Stimulated activated memory B cell treated with anti-CD40 and anti-IgM and Interleukin-4, amounts not matched to agents 10 μg/mL and 1 μg/mL and 100 μg/mL, for 72 hours (primary cell): ENCODE data around the gene STUB1.

Experiments
- ATAC-seq: fragments of 150-1000 bp; cut with Tn5 transposase; 2 replicates; pipeline ENCODE4 v1.10.0; 2021
- H3K27ac Mint-ChIP-seq: one replicate; pipeline ENCODE4 v1.8.0; 2022; ENCODE audit warnings: mild to moderate bottlenecking, mixed read lengths
- H3K27me3 Mint-ChIP-seq: one replicate; pipeline ENCODE4 v1.8.0; 2022; ENCODE audit warnings: mixed read lengths
- H3K36me3 Mint-ChIP-seq: one replicate; pipeline ENCODE4 v1.8.0; 2022; ENCODE audit warnings: mixed read lengths
- H3K4me1 Mint-ChIP-seq: one replicate; pipeline ENCODE4 v1.8.0; 2022; ENCODE audit warnings: mixed read lengths
- H3K4me3 Mint-ChIP-seq: one replicate; pipeline ENCODE4 v1.8.0; 2022; ENCODE audit warnings: mild to moderate bottlenecking, moderate library complexity, mixed read lengths
- H3K9me3 Mint-ChIP-seq: one replicate; pipeline ENCODE4 v1.8.0; 2022; ENCODE audit warnings: mixed read lengths

The STUB1 gene

GRCh38 chr16:678209-678857 is 1.9 kb upstream of the STUB1 start:
- no peaks in the 10 kb centered on the region for H3K9me3 Mint-ChIP-seq
- peaks cover 51% of the 10 kb centered on the region for H3K4me1 Mint-ChIP-seq
- peak overlapping the region; percentile 11 for H3K4me3 Mint-ChIP-seq
- no peak for ATAC-seq
- no peak overlapping the region for H3K27ac Mint-ChIP-seq
- H3K27me3 Mint-ChIP-seq: peaks cover 13% of the 10 kb centered on the region
- H3K36me3 Mint-ChIP-seq: peaks cover 28% of the 10 kb centered on the region

DNA sequence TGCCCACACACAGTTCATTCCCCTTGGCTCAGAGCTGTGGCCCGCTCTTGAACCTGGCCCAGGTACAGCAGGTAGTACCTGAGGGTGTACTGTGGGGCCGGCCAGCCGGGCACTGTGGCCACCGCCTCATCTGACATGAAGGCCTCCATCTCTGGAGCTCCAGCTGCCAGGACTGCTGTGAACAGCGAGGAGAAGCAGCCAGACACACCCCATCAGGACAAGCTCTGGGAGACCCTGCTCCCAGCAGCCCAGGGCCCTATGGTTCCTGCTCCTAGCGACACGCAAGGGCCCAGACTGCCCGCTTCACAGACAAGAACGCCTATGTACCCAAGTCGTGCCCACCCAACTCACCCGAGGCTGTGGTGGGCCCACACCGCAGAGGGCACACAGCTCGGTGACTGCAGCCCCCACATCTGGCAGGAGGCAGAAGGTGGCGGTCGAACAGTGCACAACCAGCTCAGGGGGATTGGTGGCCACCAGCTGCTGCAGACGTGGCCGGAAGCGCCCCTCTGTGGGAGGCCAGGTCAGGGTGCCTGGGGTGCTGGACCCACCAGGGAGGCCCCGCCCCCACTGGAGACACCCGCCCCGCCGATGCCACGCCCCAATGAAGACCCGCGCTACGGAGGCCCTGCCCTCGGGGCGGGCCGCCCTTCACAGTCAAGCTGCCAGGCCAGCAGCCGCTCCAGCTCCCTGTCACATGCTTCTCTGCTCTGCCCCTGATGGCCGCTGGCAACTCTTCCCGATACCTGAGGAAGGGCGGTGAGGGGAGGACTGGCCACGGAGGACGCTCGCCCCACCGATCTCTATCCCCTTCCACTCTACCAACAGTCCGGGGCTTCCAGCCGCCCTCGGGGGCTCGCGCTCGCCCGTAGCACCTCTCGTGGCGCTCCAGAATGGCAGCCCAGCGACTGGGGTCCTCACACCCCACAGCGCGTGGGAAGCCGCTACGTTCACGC is 1.1 kb upstream of the STUB1 start:
- Mint-ChIP-seq H3K4me3 (peak overlapping the region; percentile 69), H3K9me3 (no peaks in the 10 kb centered on the region), H3K36me3 (peaks cover 25% of the 10 kb centered on the region), H3K27me3 (peaks cover 13% of the 10 kb centered on the region), H3K27ac (peak overlapping the region; percentile 67), H3K4me1 (peaks cover 54% of the 10 kb centered on the region)
- no peak for ATAC-seq

DNA sequence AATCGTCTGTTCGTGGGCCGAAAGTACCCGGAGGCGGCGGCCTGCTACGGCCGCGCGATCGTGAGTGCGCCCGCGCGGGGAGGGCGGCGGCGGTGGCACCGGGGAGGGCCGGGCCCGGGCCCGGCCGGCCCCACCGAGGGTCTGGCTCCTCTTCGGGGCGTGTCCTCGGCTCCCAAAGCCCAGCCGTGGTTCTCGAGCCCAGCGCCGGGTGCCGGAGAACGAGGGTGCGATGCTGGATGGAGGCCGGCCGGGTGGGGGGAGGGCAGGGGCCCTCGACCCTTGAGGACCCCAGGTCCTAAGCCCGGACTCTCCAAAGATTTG is 375 bp downstream of the STUB1 start:
- H3K9me3 Mint-ChIP-seq: no peaks in the 10 kb centered on the region
- H3K4me1 Mint-ChIP-seq: peaks cover 56% of the 10 kb centered on the region
- no peak for ATAC-seq
- peak overlapping the region; percentile 84 for H3K4me3 Mint-ChIP-seq
- H3K36me3 Mint-ChIP-seq: peaks cover 18% of the 10 kb centered on the region
- H3K27ac Mint-ChIP-seq: peak overlapping the region; percentile 67
- peaks cover 2% of the 10 kb centered on the region for H3K27me3 Mint-ChIP-seq

GRCh38 chr16:680967-681745 is 946 bp downstream of the STUB1 start:
- H3K4me3 Mint-ChIP-seq: peak overlapping the region; percentile 84
- H3K27ac Mint-ChIP-seq: peak overlapping the region; percentile 67
- peaks cover 21% of the 10 kb centered on the region for H3K36me3 Mint-ChIP-seq
- no peak for ATAC-seq
- H3K9me3 Mint-ChIP-seq: no peaks in the 10 kb centered on the region
- H3K27me3 Mint-ChIP-seq: no peaks in the 10 kb centered on the region
- H3K4me1 Mint-ChIP-seq: peaks cover 56% of the 10 kb centered on the region

DNA sequence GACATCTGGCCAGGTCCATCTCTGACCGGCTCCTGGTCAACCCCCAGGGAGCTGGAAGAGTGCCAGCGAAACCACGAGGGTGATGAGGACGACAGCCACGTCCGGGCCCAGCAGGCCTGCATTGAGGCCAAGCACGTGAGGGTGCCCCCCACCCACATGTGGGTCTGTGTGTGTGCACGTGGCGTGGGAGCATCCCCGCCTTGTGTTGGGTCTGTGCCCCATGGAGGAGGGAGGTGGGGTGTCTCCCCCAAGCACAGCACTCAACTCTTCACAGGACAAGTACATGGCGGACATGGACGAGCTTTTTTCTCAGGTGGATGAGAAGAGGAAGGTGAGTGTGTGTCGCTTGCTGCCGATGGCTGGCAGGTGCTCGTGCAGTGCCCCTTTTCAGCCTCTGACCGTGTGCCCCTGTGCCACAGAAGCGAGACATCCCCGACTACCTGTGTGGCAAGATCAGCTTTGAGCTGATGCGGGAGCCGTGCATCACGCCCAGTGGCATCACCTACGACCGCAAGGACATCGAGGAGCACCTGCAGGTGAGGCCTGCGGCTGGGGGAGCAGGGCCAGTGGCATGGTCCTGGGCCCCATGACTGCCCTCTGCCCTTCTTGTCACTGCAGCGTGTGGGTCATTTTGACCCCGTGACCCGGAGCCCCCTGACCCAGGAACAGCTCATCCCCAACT is 1.7 kb downstream of the STUB1 start:
- H3K27me3 Mint-ChIP-seq: no peaks in the 10 kb centered on the region

GRCh38 chr16:682493-683395 is 2.5 kb downstream of the STUB1 start:
- H3K9me3 Mint-ChIP-seq: no peaks in the 10 kb centered on the region
- H3K4me3 Mint-ChIP-seq: peak overlapping the region; percentile 84
- peak overlapping the region; percentile 81 for H3K27ac Mint-ChIP-seq
- H3K4me1 Mint-ChIP-seq: peaks cover 56% of the 10 kb centered on the region
- no peaks in the 10 kb centered on the region for H3K27me3 Mint-ChIP-seq
- peaks cover 25% of the 10 kb centered on the region for H3K36me3 Mint-ChIP-seq
- ATAC-seq: no peak

More for the DNA sequence above, 1.7 kb downstream of the STUB1 start:
- H3K27ac Mint-ChIP-seq: no peak overlapping the region
- H3K4me1 Mint-ChIP-seq: peaks cover 56% of the 10 kb centered on the region
- ATAC-seq: no peak
- H3K4me3 Mint-ChIP-seq: peak overlapping the region; percentile 84
- peaks cover 25% of the 10 kb centered on the region for H3K36me3 Mint-ChIP-seq
- no peaks in the 10 kb centered on the region for H3K9me3 Mint-ChIP-seq

DNA sequence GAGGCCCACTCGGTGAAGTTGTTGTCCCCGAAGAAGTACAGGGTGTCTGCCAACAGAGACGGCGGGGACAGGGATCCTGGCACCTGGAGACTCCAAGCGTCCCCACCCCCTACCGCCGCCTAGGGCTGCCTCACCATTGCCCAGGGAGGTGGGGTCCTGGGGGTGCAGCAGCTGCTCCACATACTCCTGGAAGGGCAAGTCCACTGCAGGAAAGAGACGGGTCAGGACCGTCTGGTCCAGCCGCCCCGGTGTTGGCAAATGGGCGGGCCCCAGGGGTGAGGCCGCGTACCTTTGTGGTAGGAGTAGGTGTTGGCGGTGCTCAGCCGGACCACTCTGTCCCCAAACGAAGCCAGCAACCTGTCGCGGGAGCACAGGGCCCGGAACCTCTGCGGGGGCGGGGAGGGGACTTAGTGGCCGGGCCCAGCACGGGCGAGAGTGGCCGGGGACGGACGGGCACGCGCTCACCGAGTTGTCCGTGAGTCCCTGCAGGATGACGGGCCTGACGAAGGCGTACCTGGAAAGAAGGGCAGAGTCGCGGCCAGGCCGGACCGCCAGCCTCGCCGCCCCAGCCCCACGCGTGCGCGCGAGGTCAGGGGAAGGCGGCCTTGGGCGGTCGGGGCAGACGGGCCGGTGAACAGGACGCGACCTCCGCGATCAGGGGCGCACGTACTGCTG is 3.3 kb downstream of the STUB1 start:
- ATAC-seq: no peak

DNA sequence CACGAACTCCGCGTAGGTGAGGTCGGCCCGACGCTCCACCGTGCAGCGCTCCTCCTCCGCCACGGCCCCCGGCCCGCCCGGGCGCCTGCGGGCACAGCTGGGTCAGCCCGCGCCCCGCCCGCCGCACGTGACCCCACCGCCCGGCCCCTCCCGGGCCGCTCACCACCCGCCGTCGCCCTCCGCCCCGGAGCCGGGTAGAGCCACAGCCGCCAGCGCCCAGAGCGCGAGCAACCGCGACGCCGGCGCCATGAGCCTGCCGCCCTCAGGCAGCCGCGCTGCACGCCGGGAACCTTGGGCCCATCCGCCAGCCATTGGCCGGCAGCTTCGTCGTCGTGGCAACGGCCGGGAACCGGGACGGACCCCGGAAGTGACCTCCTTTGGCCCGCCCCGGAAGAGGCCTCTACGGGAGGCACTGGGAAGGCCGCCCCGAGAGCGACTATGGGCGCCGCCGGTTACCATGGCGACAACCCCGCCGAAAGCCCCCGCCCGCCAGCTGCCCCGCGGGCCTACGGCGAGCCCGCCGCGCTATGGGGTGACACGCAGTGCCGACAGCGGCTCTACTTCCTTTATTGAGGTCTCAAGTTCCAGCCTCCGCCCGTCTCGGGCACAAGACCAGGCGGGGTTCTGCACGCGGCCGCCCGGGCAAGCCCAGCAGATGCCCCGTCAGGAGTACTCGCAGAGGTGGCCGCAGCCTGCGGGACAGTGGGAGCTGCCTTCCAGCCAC is 4.0 kb downstream of the STUB1 start, which contains the start of gene JMJD8:
TSS of gene JMJD8 (minus strand) at position 264 of the 724 bp plus-strand sequence. CDS start at position 249, 15 bp downstream.
- H3K36me3 Mint-ChIP-seq: peaks cover 25% of the 10 kb centered on the region
- H3K4me3 Mint-ChIP-seq: peak within 1 kb of the TSS; percentile 85
- no peaks in the 10 kb centered on the region for H3K27me3 Mint-ChIP-seq
- peaks cover 52% of the 10 kb centered on the region for H3K4me1 Mint-ChIP-seq
- H3K27ac Mint-ChIP-seq: peak within 1 kb of the TSS; percentile 81
- no peaks in the 10 kb centered on the region for H3K9me3 Mint-ChIP-seq
- ATAC-seq: peak; percentile 86

More for the DNA sequence above, 3.3 kb downstream of the STUB1 start:
- Mint-ChIP-seq H3K27me3 (no peaks in the 10 kb centered on the region), H3K27ac (peak overlapping the region; percentile 81), H3K4me1 (peaks cover 51% of the 10 kb centered on the region), H3K4me3 (peak overlapping the region; percentile 84), H3K36me3 (peaks cover 25% of the 10 kb centered on the region), H3K9me3 (no peaks in the 10 kb centered on the region)

- H3K27ac Mint-ChIP-seq: peak overlapping the region; percentile 81
- no peak overlapping the region for H3K4me3 Mint-ChIP-seq
- H3K36me3 Mint-ChIP-seq: peaks cover 25% of the 10 kb centered on the region
- H3K4me1 Mint-ChIP-seq: peaks cover 51% of the 10 kb centered on the region
- no peaks in the 10 kb centered on the region for H3K9me3 Mint-ChIP-seq
- no peaks in the 10 kb centered on the region for H3K27me3 Mint-ChIP-seq
- no peak for ATAC-seq
Observed at GRCh38 chr16:684961-685696, 4.9 kb downstream of the STUB1 start.

DNA sequence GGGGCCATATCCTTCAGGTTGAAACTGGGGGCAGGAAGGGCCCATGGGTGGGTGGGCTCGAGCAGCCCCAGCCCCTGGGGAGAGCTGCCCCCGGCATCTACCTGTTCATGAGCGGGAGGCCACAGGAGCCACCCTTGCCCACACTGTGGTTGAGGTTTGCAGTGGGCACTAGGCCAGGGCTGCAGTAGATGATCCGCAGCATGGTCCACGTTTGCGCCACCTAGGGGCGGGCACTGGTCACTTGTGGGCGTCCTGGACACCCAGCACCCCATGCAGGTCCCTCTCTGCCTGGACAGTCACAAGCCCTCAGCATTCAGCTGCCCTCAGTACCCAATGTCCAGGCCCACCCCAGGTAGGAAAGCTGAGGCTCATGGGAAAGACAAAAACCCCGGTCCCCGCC is 5.8 kb downstream of the STUB1 start:
- peaks cover 2% of the 10 kb centered on the region for H3K9me3 Mint-ChIP-seq
- H3K27ac Mint-ChIP-seq: no peak overlapping the region
- no peaks in the 10 kb centered on the region for H3K27me3 Mint-ChIP-seq
- peaks cover 25% of the 10 kb centered on the region for H3K36me3 Mint-ChIP-seq
- H3K4me1 Mint-ChIP-seq: peaks cover 58% of the 10 kb centered on the region
- ATAC-seq: no peak
- peak overlapping the region; percentile 39 for H3K4me3 Mint-ChIP-seq

- peaks cover 22% of the 10 kb centered on the region for H3K36me3 Mint-ChIP-seq
- ATAC-seq: no peak
- no peak overlapping the region for H3K27ac Mint-ChIP-seq
- no peaks in the 10 kb centered on the region for H3K27me3 Mint-ChIP-seq
- no peak overlapping the region for H3K4me3 Mint-ChIP-seq
- peaks cover 5% of the 10 kb centered on the region for H3K9me3 Mint-ChIP-seq
- H3K4me1 Mint-ChIP-seq: peaks cover 55% of the 10 kb centered on the region
Observed at GRCh38 chr16:686459-687260, 6.5 kb downstream of the STUB1 start.

DNA sequence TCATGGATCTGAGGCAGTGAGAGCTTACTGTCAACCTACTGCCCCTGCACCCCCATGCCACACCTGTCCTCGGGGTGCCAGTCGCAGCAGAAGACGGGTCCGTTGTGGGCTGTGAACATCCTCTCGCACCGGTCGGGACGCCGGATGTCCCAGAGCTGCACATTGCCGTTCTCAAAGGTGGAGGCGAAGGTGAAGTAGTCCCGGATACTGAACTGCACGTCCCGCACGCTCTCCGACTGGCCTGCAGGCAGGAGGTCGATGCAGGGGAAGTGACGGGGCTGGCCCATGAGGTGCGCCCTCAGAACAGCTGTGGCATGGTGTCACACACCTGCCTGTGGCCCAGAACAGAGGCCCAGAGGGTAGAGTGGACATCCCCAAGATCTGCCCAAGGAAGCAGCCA is 7.3 kb downstream of the STUB1 start:
- no peak overlapping the region for H3K4me3 Mint-ChIP-seq

More for the DNA sequence above, 7.3 kb downstream of the STUB1 start:
- Mint-ChIP-seq H3K9me3 (peaks cover 5% of the 10 kb centered on the region), H3K4me1 (peaks cover 48% of the 10 kb centered on the region), H3K27me3 (no peaks in the 10 kb centered on the region), H3K36me3 (peaks cover 14% of the 10 kb centered on the region), H3K27ac (no peak overlapping the region)
- ATAC-seq: no peak
